Measurements from ENCODE around the gene HNRNPL. TPM values are rescaled to one million over a fixed set of nuclear protein-coding genes. Genes with fewer than 3 reads are reported as not detected.
A peak's percentile ranks its signal among the peaks of the same experiment; 100 is the strongest.

The HNRNPL gene
- total and polyA plus RNA-seq, 9 of the 15 experiments (the other 6 are each of a cell fraction or from before 2014, with no cell fraction given), result 39.5 to 610 (median 299) TPM

DNA sequence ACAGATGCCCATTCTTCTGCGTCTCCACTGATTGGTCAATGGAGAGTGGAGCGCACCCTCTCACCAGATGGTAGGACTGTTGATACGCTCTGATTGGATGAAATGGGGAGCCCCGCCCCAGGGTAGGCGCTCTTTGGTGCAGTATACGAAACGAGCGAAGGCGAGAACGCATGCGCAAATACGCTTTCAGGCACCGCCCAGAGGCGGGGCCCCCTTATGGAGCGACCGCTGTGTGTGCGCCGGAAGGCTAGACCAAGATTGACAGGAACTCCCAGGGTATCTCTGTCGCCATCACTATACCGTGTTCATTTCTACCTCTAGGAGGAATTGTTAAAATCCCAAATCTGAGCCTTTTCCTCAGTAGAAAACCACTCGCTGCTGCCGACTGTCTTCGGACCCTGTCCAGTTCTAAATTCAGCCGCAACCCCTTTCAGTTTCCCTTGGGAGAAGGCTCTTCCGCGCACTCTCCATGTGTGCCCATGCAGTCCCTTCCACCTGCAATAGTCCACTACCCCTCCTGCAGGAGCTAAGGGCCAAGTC lies 720 bp upstream of the HNRNPL start (continued):
- TF ChIP-seq, protein P1, sequence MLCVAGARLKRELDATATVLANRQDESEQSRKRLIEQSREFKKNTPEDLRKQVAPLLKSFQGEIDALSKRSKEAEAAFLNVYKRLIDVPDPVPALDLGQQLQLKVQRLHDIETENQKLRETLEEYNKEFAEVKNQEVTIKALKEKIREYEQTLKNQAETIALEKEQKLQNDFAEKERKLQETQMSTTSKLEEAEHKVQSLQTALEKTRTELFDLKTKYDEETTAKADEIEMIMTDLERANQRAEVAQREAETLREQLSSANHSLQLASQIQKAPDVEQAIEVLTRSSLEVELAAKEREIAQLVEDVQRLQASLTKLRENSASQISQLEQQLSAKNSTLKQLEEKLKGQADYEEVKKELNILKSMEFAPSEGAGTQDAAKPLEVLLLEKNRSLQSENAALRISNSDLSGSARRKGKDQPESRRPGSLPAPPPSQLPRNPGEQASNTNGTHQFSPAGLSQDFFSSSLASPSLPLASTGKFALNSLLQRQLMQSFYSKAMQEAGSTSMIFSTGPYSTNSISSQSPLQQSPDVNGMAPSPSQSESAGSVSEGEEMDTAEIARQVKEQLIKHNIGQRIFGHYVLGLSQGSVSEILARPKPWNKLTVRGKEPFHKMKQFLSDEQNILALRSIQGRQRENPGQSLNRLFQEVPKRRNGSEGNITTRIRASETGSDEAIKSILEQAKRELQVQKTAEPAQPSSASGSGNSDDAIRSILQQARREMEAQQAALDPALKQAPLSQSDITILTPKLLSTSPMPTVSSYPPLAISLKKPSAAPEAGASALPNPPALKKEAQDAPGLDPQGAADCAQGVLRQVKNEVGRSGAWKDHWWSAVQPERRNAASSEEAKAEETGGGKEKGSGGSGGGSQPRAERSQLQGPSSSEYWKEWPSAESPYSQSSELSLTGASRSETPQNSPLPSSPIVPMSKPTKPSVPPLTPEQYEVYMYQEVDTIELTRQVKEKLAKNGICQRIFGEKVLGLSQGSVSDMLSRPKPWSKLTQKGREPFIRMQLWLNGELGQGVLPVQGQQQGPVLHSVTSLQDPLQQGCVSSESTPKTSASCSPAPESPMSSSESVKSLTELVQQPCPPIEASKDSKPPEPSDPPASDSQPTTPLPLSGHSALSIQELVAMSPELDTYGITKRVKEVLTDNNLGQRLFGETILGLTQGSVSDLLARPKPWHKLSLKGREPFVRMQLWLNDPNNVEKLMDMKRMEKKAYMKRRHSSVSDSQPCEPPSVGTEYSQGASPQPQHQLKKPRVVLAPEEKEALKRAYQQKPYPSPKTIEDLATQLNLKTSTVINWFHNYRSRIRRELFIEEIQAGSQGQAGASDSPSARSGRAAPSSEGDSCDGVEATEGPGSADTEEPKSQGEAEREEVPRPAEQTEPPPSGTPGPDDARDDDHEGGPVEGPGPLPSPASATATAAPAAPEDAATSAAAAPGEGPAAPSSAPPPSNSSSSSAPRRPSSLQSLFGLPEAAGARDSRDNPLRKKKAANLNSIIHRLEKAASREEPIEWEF (CRISPR knock-in tag; IDR thresholded peaks at IDR 0.05), result no peak
- TF ChIP-seq, protein P2, sequence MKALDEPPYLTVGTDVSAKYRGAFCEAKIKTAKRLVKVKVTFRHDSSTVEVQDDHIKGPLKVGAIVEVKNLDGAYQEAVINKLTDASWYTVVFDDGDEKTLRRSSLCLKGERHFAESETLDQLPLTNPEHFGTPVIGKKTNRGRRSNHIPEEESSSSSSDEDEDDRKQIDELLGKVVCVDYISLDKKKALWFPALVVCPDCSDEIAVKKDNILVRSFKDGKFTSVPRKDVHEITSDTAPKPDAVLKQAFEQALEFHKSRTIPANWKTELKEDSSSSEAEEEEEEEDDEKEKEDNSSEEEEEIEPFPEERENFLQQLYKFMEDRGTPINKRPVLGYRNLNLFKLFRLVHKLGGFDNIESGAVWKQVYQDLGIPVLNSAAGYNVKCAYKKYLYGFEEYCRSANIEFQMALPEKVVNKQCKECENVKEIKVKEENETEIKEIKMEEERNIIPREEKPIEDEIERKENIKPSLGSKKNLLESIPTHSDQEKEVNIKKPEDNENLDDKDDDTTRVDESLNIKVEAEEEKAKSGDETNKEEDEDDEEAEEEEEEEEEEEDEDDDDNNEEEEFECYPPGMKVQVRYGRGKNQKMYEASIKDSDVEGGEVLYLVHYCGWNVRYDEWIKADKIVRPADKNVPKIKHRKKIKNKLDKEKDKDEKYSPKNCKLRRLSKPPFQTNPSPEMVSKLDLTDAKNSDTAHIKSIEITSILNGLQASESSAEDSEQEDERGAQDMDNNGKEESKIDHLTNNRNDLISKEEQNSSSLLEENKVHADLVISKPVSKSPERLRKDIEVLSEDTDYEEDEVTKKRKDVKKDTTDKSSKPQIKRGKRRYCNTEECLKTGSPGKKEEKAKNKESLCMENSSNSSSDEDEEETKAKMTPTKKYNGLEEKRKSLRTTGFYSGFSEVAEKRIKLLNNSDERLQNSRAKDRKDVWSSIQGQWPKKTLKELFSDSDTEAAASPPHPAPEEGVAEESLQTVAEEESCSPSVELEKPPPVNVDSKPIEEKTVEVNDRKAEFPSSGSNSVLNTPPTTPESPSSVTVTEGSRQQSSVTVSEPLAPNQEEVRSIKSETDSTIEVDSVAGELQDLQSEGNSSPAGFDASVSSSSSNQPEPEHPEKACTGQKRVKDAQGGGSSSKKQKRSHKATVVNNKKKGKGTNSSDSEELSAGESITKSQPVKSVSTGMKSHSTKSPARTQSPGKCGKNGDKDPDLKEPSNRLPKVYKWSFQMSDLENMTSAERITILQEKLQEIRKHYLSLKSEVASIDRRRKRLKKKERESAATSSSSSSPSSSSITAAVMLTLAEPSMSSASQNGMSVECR (CRISPR knock-in tag; IDR thresholded peaks at IDR 0.05), result no peak
- TF ChIP-seq TAL1 (IDR thresholded peaks at IDR 0.05) (no peak), RBM14 (IDR thresholded peaks at IDR 0.05; ENCODE audit: borderline replicate concordance, insufficient read depth, low read depth, low read length) (no peak), ASH1L (IDR thresholded peaks at IDR 0.05; ENCODE audit: borderline replicate concordance, low read depth, partially characterized antibody) (no peak), PHF21A (IDR thresholded peaks at IDR 0.05; ENCODE audit: borderline replicate concordance, low read depth) (peak; percentile 47; the same call in 1 of the 2 replicates), ZNF3 (CRISPR knock-in tag; IDR thresholded peaks at IDR 0.05) (no peak), GABPB1 (CRISPR knock-in tag; IDR thresholded peaks at IDR 0.05) (peak; percentile 82), HDGF (IDR thresholded peaks at IDR 0.05) (no peak), LCOR (CRISPR knock-in tag; IDR thresholded peaks at IDR 0.05) (no peak; the same call in 1 of the 2 replicates), AFF1 (IDR thresholded peaks at IDR 0.05; ENCODE audit: low read depth in 1 of 2, partially characterized antibody in 2 of 2) (peak in 1 of 2 experiments; percentile 53)
- TF ChIP-seq, protein P3, sequence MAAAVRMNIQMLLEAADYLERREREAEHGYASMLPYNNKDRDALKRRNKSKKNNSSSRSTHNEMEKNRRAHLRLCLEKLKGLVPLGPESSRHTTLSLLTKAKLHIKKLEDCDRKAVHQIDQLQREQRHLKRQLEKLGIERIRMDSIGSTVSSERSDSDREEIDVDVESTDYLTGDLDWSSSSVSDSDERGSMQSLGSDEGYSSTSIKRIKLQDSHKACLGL (CRISPR knock-in tag; IDR thresholded peaks at IDR 0.05; ENCODE audit: borderline replicate concordance, poor library complexity, severe bottlenecking), result no peak
